ENCODE data around the gene DNMBP. TPM values are rescaled to one million over a fixed set of nuclear protein-coding genes. Genes with fewer than 3 reads are reported as not detected.
"Not testable (repeated sequence)": the region's sequence is repeated elsewhere in the genome, so short reads cannot be mapped to it uniquely, and the experiment has no call there.

DNMBP gene
- total RNA-seq, 1 experiment from 2014 or later = 39.3 TPM

DNA sequence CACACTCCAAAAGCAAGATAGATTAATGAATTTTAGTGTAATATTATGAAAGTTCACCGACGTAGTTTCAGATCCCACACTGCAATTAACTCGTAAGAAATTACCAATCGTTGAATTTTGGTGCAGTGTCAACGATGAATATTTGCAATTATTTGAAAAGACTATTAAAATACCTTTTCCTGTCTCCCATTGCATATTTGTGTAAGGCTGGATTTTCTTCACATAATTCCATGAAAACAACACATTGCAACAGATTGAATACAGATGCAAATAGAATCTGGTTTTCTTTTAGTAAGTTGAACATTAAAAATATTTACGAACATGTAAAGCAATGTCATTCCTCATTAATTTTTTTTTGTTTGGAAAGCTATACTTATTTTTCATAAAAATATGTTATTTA lies 50.9 kb downstream of the DNMBP start:
- H3K27me3 ChIP-seq (ENCODE audit: control insufficient read depth, insufficient read depth, low read length) = no peaks in the 10 kb centered on the region
- in situ Hi-C loops (cut with HindIII; ENCODE audit: low pct_unique_long_range_greater_than_20kb, low sequenced_read_pairs) = no loop called here
- intact Hi-C loops (cut with micrococcal nuclease; ENCODE audit: unreplicated experiment) = no loop called here
- TF ChIP-seq SIN3A (IDR thresholded peaks at IDR 0.05; ENCODE audit: borderline replicate concordance, insufficient read depth, low read depth, low read length) = no peak
- TF ChIP-seq POLR2AphosphoS5 (IDR thresholded peaks at IDR 0.05; ENCODE audit: low read depth, low read length) = no peak
- TF ChIP-seq, protein P1, sequence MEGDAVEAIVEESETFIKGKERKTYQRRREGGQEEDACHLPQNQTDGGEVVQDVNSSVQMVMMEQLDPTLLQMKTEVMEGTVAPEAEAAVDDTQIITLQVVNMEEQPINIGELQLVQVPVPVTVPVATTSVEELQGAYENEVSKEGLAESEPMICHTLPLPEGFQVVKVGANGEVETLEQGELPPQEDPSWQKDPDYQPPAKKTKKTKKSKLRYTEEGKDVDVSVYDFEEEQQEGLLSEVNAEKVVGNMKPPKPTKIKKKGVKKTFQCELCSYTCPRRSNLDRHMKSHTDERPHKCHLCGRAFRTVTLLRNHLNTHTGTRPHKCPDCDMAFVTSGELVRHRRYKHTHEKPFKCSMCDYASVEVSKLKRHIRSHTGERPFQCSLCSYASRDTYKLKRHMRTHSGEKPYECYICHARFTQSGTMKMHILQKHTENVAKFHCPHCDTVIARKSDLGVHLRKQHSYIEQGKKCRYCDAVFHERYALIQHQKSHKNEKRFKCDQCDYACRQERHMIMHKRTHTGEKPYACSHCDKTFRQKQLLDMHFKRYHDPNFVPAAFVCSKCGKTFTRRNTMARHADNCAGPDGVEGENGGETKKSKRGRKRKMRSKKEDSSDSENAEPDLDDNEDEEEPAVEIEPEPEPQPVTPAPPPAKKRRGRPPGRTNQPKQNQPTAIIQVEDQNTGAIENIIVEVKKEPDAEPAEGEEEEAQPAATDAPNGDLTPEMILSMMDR (IDR thresholded peaks at IDR 0.05) = no peak
- no peak for TF ChIP-seq TCF7L2 (IDR thresholded peaks at IDR 0.05; ENCODE audit: low read depth, low read length)
- TF ChIP-seq, protein P2, sequence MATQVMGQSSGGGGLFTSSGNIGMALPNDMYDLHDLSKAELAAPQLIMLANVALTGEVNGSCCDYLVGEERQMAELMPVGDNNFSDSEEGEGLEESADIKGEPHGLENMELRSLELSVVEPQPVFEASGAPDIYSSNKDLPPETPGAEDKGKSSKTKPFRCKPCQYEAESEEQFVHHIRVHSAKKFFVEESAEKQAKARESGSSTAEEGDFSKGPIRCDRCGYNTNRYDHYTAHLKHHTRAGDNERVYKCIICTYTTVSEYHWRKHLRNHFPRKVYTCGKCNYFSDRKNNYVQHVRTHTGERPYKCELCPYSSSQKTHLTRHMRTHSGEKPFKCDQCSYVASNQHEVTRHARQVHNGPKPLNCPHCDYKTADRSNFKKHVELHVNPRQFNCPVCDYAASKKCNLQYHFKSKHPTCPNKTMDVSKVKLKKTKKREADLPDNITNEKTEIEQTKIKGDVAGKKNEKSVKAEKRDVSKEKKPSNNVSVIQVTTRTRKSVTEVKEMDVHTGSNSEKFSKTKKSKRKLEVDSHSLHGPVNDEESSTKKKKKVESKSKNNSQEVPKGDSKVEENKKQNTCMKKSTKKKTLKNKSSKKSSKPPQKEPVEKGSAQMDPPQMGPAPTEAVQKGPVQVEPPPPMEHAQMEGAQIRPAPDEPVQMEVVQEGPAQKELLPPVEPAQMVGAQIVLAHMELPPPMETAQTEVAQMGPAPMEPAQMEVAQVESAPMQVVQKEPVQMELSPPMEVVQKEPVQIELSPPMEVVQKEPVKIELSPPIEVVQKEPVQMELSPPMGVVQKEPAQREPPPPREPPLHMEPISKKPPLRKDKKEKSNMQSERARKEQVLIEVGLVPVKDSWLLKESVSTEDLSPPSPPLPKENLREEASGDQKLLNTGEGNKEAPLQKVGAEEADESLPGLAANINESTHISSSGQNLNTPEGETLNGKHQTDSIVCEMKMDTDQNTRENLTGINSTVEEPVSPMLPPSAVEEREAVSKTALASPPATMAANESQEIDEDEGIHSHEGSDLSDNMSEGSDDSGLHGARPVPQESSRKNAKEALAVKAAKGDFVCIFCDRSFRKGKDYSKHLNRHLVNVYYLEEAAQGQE (IDR thresholded peaks at IDR 0.05; ENCODE audit: insufficient read depth in 1 of 2, low read depth in 2 of 2, low read length in 1 of 2) = no peak
- ChIA-PET POLR2A (no interaction called here), CTCF (no interaction called here)
- no peak overlapping the region for H3K4me3 ChIP-seq (ENCODE audit: low read depth in 2 of 2, low read length in 2 of 2)
- ATAC-seq (no peak), DNase-seq (ENCODE audit: low read depth, low spot score) (no peak)
- H3K4me1 ChIP-seq (ENCODE audit: control insufficient read depth, insufficient read depth, low read length) = peaks cover 7% of the 10 kb centered on the region
- H3K27ac ChIP-seq (ENCODE audit: low read length) = no peak overlapping the region
- peaks cover 11% of the 10 kb centered on the region for H3K36me3 ChIP-seq (ENCODE audit: control insufficient read depth, insufficient read depth, low read length)
- no peaks in the 10 kb centered on the region for H3K9me3 ChIP-seq (ENCODE audit: control insufficient read depth, insufficient read depth, low read depth, low read length)
- no TSS peak for BruUV-seq (replicated peaks)

DNA sequence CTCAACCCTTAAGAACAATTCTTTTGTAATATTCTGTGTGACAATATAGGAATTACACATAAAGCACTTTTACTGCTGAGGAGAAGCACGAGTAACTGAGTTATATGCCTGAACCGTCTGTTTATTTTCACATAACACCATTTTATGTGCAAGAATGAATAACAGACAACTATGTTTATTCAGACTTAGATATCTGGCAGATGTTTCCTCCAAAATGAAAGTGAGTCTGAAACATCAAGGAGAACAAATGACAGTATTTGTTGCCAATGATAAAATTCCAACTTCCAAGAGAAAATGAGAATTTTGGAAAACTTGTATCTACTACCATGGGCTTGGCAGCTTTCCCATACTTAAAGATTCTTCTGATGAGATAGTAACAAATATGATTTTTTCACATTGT lies 51.4 kb downstream of the DNMBP start:
- intact Hi-C loops (cut with micrococcal nuclease; ENCODE audit: unreplicated experiment) (no loop called here), in situ Hi-C loops (cut with HindIII; ENCODE audit: low pct_unique_long_range_greater_than_20kb, low sequenced_read_pairs) (no loop called here)
- no peaks in the 10 kb centered on the region for H3K9me3 ChIP-seq (ENCODE audit: control insufficient read depth, insufficient read depth, low read depth, low read length)
- TF ChIP-seq POLR2AphosphoS5 (IDR thresholded peaks at IDR 0.05; ENCODE audit: low read depth, low read length) (no peak), TCF7L2 (IDR thresholded peaks at IDR 0.05; ENCODE audit: low read depth, low read length) (no peak)
- TF ChIP-seq, protein P2 (IDR thresholded peaks at IDR 0.05; ENCODE audit: insufficient read depth in 1 of 2, low read depth in 2 of 2, low read length in 1 of 2) = no peak
- TF ChIP-seq, protein P1 (IDR thresholded peaks at IDR 0.05) = no peak
- ChIA-PET POLR2A (no interaction called here), CTCF (no interaction called here)
- ATAC-seq (no peak), DNase-seq (ENCODE audit: low read depth, low spot score) (no peak)
- BruUV-seq (replicated peaks) = no TSS peak
- H3K36me3 ChIP-seq (ENCODE audit: control insufficient read depth, insufficient read depth, low read length) = peaks cover 11% of the 10 kb centered on the region
- peaks cover 5% of the 10 kb centered on the region; the same call in 1 of the 2 replicates for H3K4me1 ChIP-seq (ENCODE audit: control insufficient read depth, insufficient read depth, low read length)
- H3K27ac ChIP-seq (ENCODE audit: low read length) = no peak overlapping the region
- H3K4me3 ChIP-seq (ENCODE audit: low read depth in 2 of 2, low read length in 2 of 2) = no peak overlapping the region
- H3K27me3 ChIP-seq (ENCODE audit: control insufficient read depth, insufficient read depth, low read length) = no peaks in the 10 kb centered on the region

DNA sequence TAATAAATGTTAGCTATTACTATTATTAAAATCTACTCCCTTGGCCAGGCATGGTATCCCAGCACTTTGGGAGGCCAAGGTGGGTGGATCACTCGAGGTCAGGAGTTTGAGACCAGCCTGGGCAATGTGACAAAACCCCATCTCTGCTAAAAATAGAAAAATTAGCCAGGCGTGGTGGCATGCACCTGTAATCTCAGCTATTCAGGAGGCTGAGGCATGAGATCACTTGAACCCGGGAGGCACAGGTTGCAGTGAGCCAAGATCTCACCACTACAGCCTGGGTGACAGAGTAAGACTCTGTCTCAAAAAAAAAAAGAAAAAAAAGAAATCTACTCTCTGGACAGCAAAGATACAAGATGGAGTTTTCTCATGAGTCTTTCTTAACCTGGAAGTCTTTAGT lies 56.2 kb downstream of the DNMBP start:
- in situ Hi-C loops (cut with HindIII; ENCODE audit: low pct_unique_long_range_greater_than_20kb, low sequenced_read_pairs); H3K4me1 ChIP-seq (ENCODE audit: control insufficient read depth, insufficient read depth, low read length); ATAC-seq; H3K27ac ChIP-seq (ENCODE audit: low read length); H3K4me3 ChIP-seq (ENCODE audit: low read depth in 2 of 2, low read length in 2 of 2); BruUV-seq (replicated peaks); intact Hi-C loops (cut with micrococcal nuclease; ENCODE audit: unreplicated experiment); DNase-seq (ENCODE audit: low read depth, low spot score); H3K9me3 ChIP-seq (ENCODE audit: control insufficient read depth, insufficient read depth, low read depth, low read length); H3K27me3 ChIP-seq (ENCODE audit: control insufficient read depth, insufficient read depth, low read length): not testable (repeated sequence)
- CTCF ChIA-PET = interaction anchor here (0.8 kb wide), 1 partner anchor 46 kb away, joined by 3 read pairs; no protein-coding TSS in a partner anchor
- POLR2A ChIA-PET = interaction anchor here (0.7 kb wide), 1 partner anchor 12 kb away, joined by 4 read pairs; no protein-coding TSS in a partner anchor
- peaks cover 10% of the 10 kb centered on the region for H3K36me3 ChIP-seq (ENCODE audit: control insufficient read depth, insufficient read depth, low read length)

All from Panc1 (cell line).